ENCODE data around the gene CDH22.
A peak's percentile ranks its signal among the peaks of the same experiment; 100 is the strongest.

Gene CDH22

DNA sequence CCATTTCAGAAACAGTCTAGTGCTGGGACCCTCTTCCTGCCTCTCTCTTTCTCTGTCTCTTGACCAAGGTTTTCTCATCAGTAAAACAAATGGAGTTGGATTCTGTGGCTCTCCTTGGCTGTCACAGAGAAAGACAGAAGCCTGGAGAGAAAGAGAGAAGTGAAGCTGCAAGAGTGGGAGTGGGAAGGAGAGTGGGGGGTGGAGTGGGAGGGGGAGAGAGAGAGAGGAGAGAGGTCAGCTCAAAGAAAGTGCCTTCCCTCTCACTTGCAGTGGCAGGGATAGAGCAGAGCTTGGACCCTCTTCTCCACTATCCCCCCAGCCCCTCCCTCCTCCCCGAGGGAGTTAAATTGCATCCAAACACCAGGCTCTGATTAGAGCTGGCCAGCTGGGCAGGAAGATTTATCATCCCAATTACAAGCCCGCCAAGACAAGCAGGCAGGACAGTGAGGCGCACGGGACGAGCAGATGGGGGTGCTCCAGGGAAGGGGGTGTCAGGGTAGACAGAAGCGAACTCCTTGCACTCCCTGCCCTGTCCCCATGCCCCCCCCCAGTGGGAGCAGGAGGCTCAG, 115.8 kb downstream of the CDH22 start:
- DNase-seq (ENCODE audit: low read depth): no peak

DNA sequence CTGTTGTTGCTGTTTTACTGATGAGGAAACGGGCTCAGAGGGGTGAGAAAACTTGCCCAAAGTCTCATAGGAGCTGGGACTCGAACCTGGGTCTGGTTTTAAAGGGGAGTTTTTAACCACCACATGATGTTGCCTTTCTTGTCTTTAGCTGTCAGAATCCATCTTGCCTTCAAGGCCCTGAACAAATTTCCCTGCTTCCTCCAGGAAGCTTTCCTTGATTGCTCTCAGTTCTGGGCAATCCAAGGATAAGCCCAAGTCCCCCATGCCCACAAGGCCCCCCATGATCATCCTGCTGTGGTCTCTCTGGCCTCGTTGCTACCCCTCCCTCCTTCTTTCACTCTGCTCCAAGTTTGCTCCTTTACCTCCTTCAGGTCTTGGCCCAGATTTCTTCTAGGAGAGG, 116.7 kb downstream of the CDH22 start:
- DNase-seq (ENCODE audit: low read depth): no peak

DNA sequence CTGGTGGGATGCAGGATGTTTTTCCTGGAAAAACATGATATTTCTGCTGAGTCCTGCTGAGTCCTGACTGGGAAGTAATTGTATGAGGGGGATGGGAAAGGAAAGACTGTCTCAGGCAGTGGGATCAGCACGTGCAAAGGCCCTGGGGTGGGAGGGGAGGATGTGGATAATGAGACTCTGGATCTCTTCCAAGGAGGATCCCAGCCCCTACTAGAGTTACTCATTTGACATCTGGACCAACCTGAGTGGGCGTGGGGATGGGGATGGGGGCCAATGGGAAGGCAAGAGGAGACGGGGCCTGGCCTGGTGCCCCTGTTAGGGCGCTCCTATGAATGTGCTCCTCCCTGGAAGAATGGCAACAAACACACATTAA, 117.1 kb downstream of the CDH22 start:
- no peak for DNase-seq (ENCODE audit: low read depth)

DNA sequence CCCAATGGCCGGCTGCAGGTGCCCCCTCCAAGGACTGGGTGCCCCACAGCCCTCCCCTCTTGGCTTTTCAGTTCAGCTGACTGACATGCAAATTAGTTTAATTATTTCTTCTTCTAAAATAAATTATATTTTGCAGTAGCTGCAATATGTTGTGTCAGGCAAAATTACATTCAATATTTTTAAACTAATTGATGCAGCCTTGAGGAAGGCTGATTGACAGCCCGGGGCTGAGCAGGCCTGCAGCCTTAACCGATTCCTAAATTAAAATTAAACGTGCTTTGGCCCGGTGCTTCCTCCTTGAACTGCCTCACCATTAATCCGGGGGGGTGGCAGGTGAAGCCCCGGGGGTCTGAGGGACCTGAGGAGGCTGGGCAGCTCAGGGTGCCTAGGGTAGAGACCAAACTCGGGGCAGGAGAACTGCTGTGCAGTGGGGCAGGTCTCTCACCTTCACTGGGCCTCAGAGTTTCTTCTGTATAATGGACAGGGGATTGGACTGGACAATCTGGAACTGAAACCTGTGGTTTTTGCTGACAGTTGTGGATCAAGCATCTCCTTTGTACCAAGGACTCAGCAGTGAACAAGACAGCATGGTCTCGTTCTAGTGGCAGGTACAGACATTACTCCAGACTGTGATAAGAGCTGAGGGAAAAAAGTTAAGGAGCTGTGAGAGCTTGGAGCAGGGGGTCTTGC, 117.7 kb downstream of the CDH22 start:
- DNase-seq (ENCODE audit: low read depth): no peak

DNA sequence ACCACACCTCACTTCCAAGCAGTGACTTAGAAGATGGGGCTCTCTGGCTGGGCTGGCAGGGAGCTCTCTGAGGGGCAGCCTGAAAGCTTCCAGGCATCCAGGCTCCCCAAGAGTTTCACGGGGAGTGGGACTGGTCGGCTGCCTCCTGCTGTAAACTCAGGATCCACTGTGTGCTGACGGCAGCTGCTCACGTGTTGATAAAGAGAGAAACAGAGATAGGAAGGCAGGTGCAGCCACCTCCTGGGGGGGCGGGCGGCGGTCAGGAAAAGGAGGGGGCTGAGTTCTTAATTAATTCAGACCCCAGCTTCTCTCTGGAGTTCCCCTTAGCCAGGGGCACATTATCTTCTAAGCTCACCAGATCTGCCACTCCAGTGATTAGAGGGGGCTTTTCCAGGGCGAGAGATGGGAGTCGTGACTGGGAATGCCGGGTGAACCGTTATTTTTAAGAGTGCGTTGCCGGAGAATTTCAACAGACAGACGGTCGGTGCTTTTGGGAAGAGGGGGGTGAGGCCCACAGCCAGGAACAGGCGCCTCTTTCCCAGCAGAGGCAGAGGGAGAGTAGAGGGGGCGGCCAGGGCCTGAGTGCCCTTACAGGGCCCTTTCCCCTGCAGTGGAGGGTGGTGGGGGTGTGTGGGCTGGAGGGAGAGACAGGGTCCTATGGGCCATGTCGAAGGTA, 119.3 kb downstream of the CDH22 start:
- no peak for DNase-seq (ENCODE audit: low read depth)

DNA sequence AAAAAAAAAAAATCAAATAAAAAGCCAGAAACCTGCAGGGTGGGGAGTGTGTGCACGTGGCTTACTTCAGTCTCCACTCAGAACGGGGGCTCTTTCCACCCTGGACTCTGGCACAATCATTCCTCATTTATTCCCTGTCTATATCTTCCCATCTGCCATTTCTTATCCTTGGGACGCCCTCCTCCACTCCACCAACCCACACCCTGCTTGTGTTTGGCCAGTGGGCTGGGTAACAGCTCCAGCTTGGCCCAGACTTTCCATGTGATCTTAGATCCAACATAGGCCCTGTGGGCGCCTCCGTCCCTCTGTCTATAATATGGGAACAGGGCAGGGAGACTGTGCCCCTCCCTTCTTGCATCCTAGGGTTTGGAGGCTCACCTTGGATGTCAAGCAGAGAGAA, 122.1 kb downstream of the CDH22 start:
- DNase-seq (ENCODE audit: low read depth): no peak

DNA sequence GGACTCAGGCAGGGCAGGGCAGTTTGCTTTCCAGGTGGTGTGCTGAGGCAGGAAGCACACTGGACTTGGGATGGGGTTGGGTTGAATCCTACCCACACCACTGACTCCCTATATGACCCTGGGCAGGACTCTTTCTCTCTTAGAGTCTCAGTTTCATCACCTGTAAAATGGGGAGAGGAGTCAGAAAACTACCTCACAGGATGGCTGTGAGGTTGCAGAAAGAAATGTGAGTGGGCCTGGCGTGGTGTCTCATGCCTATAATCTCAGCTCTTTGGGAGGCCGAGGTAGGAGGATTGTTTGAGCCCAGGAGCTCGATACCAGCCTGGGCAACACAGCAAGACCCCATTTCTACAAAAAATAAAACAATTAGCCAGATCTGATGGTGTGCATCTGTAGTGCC, 122.9 kb downstream of the CDH22 start:
- no peak for DNase-seq (ENCODE audit: low read depth)

DNA sequence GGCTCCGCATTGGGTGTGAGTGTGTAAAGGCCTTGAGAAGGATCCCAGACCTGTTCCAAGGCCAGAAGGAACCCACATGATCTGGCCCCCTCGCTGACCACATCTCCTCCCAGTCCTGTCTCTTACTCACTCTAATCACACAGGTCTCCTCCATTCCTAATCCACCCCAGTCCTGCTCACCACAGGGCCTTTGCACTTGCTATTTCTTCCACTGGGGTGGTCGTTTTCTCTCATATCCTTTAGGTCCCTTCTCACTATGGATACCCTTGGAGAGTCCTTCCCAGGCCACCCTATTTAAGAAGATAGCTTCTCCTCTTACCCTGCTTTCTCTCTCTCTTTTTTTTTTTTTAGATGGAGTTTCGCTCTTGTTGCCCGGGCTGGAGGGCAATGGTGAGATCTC, 124.5 kb downstream of the CDH22 start:
- DNase-seq (ENCODE audit: low read depth): no peak

DNA sequence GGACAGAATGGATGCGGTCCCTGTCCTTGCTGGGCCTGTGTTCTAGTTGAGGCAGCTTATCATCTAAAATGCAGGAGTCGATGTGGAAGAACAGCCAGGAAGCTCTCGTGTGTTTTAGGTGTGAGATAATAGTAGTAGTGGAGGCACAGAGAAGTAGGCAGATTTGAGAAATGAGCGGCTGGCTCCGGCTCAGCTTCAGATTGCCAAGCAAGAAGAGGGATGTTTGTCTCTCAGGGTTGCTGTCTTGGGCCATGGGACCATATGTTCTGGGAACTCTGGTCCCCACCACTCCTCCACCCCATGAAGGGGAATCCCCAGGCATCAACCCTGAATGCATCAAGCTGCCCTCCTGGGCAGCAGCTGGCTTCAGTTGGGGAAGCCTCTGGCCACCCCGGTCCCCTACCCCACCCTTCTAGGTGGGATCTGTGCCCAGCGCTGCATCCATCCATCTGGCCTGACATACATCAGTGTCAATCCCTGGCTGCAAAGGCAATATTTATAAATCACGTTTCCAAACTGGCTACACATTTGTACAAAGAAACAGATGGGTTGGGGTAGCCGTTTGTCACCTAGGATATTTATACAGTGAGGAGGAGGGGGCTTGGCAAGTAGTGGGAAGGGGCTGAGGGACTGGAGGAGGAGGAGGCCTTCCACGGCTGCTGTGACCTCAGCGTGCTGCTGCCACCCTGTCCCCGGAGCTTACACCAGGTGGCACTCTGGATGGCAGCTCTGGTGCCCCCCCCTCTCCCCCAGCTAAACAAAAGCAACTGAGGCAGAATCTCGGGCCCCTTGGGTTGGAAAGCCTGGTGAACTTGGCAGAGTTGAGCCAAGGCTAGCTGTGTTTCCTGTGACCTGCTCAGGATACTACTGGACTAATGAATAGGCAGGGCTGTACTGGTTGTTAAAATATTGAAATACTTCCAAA, 125.8 kb downstream of the CDH22 start:
- no peak for DNase-seq (ENCODE audit: low read depth)

DNA sequence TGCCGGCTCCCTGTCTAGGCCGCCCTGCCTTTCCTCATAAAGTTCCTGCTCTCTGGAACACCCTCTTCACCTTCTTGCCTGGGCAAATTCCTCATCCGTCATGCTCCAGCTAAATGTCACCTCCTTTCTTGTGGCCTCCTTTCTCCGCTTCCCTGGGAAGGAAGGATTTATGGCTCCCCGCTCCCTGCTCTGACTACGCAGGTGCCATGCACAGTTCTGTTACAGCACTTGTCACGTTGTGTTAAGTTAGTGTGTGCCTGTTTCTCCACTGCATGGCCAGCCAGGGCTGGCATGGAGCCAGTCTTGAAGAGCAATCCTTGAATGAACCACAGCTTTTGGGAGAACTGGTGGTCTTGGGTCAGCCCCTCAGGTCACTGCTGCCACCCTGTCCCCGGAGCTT, 128.4 kb downstream of the CDH22 start:
- DNase-seq (ENCODE audit: low read depth): no peak

DNA sequence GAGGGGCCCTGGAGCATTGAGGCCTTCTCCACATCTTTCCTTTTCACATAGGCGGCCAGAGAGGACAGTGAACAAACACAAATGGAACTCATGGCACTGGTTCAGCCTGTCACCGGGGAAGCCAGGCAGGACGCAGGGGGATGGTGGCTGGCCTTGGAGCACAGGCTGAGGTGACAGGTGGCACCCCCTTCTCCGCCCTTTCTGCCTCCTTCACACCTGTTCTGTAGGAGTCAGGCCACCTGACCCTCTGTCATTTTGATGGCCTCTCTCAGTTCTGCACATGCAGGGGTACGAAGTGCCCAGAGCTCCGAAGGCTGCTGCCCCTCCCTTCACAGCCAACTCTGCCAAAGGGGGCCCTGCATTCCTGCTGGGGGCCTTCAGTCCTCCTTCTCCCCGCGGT, 129.4 kb downstream of the CDH22 start:
- DNase-seq (ENCODE audit: low read depth): no peak

DNA sequence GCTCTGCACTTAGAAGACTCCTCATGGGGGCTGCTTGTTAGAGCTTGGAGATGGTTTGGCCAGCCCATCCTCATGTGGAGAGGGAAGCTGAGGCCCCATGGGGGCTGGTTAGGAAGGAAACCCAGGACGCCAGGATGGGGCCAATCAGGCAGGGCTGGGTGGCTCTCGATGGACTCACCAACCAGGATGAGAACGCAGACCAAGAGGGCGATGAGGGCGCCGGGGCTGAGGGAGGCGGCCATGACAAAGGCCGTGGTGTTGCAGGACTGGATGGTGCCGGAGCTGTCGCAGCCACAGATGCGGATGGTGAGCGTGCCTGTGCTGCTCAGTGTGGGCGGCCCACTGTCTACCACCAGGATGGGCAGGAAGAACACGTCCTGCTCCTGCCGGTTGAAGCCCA, 130.5 kb downstream of the CDH22 start:
- no peak for DNase-seq (ENCODE audit: low read depth)

DNA sequence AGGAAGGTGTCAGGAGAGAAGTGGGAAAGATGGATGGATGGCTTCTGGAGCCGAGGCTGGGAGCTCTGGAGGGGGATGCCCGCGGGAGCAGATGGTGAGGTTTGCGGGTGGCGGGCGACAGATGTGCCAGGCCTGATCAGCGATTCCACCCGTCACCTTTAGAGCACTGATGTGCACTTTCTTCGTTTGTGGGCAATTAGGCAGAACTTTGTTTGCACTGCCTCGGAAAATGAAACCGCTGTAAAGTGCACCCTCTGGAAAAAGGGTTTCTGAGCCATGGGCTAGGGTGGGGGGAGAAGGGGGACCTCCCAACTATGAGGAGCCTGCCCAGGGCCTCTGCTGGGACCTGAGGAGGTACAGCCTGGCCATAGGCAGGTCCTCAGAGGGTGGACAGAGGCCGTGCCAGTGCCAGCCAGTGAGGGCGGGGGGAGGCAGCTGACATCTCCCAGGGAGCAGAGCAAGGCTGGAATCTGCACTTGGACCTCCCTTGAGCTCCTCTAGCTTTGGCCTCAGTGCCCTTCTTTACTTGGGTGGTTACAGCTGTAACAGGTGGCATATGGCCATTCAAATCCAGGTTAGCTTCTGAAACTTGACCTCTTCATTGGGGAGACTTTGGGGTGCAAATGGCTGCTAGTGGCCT, 131.4 kb downstream of the CDH22 start:
- DNase-seq (ENCODE audit: low read depth): no peak

DNA sequence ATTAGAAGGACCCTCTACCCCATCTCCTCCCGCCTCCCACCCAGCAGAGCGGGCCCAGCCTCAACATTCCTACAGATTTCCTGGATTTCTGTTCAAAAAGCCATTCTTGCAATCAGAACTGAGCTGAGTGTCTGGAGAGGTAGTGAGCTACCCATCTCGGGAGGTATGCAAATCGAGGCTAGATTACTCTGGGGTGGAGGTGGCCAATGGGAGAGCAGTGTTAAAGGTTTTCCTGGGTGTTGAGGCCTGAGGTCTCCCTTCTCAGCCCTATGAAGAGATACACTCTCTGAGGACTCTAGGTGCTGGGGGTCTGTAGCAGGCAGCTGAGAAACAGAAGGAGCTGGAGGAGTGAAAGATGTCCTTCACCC, 133.2 kb downstream of the CDH22 start:
- no peak for DNase-seq (ENCODE audit: low read depth)

DNA sequence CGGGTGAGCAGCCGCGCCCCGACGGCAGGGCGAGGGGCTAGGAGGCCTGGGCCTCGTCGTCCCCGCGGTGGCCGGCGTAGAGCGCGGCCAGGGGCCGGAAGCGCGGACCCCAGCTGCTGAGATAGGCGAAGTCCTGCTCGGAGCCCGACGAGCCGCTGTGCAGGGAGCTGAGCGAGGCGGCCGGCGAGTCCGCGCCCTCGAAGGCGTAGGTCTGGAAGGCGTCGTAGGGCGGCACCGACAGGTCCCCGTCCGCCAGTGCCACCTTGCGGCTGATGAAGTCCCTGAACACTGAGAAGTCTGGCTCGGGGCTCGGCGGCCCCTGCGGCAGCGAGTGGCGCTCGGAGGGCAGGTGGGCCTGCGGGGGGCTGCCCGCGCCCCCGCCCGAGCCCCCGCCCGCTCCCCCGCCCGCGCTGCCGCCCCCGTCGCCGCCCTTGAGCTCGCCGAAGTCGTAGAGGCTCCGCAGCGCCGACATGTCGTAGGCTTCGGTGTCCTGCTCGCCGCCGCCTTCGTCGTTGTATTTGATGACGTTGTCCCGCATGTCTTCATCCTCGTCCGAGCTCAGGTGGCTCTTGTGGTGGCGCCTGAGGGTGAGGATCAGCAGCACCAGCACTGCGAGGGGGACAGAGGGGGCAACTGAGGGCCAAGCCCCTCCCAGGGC, 133.7 kb downstream of the CDH22 start:
- DNase-seq (ENCODE audit: low read depth): peak; percentile 55

DNA sequence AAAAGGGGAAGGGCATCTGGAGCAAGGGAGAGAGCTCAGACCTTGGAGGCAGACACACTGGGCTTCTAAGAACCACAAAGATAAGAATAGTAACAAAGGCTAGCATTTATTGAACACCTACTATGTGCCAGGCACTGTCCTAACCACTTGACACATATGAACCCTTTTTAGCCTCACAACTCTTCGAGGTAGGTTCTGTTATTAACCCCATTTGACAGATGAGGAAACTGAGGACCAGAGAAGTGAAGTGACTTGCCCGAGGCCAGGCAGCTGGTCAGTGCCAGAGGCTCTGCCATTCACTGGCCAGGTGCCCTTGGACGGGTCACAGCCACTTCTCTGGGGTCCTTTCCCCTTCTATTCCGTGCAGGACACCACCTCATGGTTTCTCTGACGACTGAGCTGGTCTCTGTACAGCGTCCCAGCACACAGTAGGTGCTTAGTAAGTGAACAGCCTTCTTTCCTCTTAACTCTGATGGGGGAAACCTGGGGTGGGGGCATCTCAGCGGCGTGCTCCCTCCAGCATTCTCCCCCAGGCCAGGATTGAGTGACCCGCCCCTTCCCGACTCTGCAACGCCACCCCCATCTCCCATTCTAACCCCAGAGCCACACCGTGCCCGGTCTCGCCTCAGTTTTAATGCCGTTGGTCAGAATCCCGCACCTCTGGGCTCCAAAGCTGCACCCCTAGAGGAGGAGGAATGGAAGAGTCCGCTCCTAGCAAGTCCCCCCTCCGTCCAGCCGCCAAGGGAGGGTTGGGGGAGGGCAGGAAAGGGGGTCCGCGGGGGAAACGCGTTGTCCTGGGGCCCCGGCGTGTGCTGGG, 134.4 kb downstream of the CDH22 start:
- no peak for DNase-seq (ENCODE audit: low read depth)

DNA sequence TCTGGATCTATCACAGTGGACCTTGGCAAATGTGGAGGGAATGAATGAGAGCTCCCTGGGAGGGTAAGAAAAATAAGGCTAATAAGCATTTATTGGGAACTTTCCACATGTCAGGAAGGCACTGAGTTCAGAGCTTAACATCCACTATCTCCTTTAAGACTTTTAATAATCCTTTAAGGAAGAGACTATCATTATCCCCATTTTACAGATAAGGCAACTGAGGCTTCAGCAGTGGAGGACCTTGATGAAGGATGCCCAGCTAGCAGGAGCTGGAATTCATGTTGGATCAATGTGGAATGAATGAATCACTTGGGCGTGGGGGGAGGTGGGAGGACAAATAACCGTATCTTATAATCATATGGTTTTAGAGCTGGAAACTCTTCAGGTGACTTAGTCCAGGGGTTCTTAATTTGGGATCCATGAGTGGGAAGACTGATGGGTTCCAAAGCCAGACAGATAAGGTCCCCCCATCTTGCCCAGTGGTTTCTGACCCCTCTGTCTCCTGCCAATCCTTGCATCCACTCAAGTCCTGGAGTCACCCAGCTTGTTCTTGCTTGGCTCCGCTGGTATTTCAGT, 135.2 kb downstream of the CDH22 start:
- DNase-seq (ENCODE audit: low read depth): no peak

DNA sequence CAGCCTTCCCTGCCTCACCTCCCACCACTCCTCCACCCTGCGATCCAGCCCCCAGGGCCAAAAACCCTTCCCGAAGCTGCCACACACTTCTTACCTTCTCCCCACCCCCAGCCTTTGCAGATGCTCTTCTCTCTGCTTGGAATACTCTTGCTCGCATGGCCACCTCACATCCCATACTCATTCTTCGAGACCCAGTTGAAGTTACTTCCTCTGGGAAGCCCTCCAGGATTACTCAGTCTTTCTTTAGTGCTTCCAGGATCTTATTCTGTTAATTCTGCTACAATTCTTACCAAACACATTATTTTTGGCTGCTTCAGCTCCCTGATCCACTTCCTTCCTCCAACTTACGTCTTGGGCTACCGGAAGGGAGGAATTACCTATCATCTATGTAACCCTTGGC, 135.8 kb downstream of the CDH22 start:
- no peak for DNase-seq (ENCODE audit: low read depth)

DNA sequence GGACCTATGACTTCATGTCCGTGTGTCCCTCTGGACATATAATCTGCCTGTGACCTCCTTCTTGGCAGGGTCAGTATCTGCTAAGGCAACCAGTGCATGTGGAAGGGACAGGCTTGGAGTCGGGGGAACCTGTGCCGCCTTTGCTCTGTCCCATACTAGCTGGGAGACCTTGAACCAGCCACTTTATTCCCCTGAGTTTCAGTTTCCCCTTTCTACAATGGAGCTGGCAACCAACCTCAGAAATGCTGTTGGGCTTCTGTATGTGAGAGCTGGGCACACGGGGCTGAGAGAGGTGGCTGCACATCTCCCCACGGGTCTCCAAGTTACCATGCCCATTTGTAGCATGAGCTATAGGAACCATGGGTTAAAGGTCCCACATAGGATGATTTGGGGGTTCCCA, 136.4 kb downstream of the CDH22 start:
- no peak for DNase-seq (ENCODE audit: low read depth)

DNA sequence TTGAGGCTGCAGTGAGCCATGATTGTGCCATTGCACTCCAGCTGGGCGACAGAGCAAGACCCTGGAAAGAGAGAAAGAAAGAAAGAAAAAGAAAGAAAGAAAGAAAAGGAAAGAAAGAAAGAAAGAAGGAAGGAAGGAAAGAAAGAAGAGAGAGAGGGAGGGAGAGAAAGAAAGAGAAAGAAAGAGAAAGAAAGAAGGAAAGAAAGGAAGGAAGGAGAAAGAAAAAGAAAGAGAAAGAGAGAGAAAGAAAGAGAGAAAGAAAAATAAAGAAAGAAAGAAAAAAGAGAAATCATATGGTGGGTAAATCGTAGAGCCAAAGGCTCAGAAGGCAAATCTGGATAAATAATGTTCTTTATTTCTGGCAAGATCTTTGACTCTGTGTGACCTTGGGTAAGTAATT, 136.8 kb downstream of the CDH22 start:
- no peak for DNase-seq (ENCODE audit: low read depth)

All from T follicular helper cell (primary cell).